ENCODE results near the gene TSC22D3.

GRCh38 chrX:107700790-107701189 lies 74.8 kb downstream of the TSC22D3 start:
- no peak for TF ChIP-seq POLR2AphosphoS5 (IDR thresholded peaks at IDR 0.05; ENCODE audit: low read depth, low read length)
- no peak for TF ChIP-seq POLR2A (IDR thresholded peaks at IDR 0.05; ENCODE audit: low read depth, low read length)
- no peak for TF ChIP-seq TAF1 (IDR thresholded peaks at IDR 0.05; ENCODE audit: borderline replicate concordance, low read depth, low read length)
